H7 (cell line): ENCODE measurements around the gene ATP1A2. TPM values are rescaled to one million over a fixed set of nuclear protein-coding genes. Genes with fewer than 3 reads are reported as not detected.
A peak's percentile ranks its signal among the peaks of the same experiment; 100 is the strongest.

Experiments used
- DNase-seq: peaks from one replicate; pipeline ENCODE4 v3.0.0; 2012
- H3K27me3 ChIP-seq: 2 replicates; pipeline ENCODE4 v1.6.0; 2011; ENCODE audit warnings: mild to moderate bottlenecking, low read length; ENCODE audit not compliant: control insufficient read depth, insufficient read depth
- H3K36me3 ChIP-seq: replicated peaks from 2 replicates; pipeline ENCODE4 v1.5.1; 2011; ENCODE audit warnings: low read length; ENCODE audit not compliant: control insufficient read depth, insufficient read depth
- H3K4me3 ChIP-seq: 2 replicates; pipeline ENCODE4 v1.5.1; 2011; ENCODE audit warnings: low read depth, mild to moderate bottlenecking, control low read depth, low read length, moderate library complexity; ENCODE audit not compliant: insufficient read depth
- total RNA-seq: library from RNA; depleted of rRNA; stranded (reverse); fragments of >200 nt; shearing (Covaris generic); gene quantifications from 2 replicates; pipeline ENCODE4 v1.2.3, GENCODE V29; 2014; rRNA removed

ATP1A2 gene
- total RNA-seq = 14.5 and 25.0 TPM in 2 replicates

GRCh38 chr1:160115545-160116282, at the start of gene ATP1A2:
Gene ATP1A2 (plus strand): TSS chr1:160115759. CDS start chr1:160115862, 103 bp downstream.
- Histone ChIP-seq H3K4me3 (peak within 1 kb of the TSS; percentile 46), H3K27me3 (peaks cover 1% of the 10 kb centered on the region; the same call in 1 of the 2 replicates), H3K36me3 (no peaks in the 10 kb centered on the region)
- peak; percentile 89 for DNase-seq

GRCh38 chr1:160066829-160067745, 48.5 kb upstream of the ATP1A2 start:
- Histone ChIP-seq H3K4me3 (no peak overlapping the region), H3K36me3 (no peaks in the 10 kb centered on the region), H3K27me3 (peaks cover 51% of the 10 kb centered on the region)
- no peak for DNase-seq

GRCh38 chr1:160068225-160068624, 47.3 kb upstream of the ATP1A2 start:
- H3K36me3 ChIP-seq = no peaks in the 10 kb centered on the region
- no peak overlapping the region for H3K4me3 ChIP-seq
- H3K27me3 ChIP-seq = peaks cover 53% of the 10 kb centered on the region

GRCh38 chr1:160069460-160070231, 45.9 kb upstream of the ATP1A2 start, which contains the start of gene KCNJ10:
Gene KCNJ10 (minus strand): TSS chr1:160070160. CDS start chr1:160042532, 27,628 bp downstream.
- Histone ChIP-seq H3K4me3 (peak within 1 kb of the TSS; percentile 57), H3K36me3 (no peaks in the 10 kb centered on the region), H3K27me3 (peaks cover 51% of the 10 kb centered on the region)
- DNase-seq = no peak

More at GRCh38 chr1:160068225-160068624, 47.3 kb upstream of the ATP1A2 start:
- DNase-seq = no peak

- DNase-seq = peak; percentile 99
- H3K4me3 ChIP-seq = peak overlapping the region; percentile 57
- peaks cover 49% of the 10 kb centered on the region for H3K27me3 ChIP-seq
- H3K36me3 ChIP-seq = no peaks in the 10 kb centered on the region
Observed at GRCh38 chr1:160070243-160071163, 45.1 kb upstream of the ATP1A2 start.

- DNase-seq = no peak
- Histone ChIP-seq H3K27me3 (peaks cover 49% of the 10 kb centered on the region), H3K36me3 (no peaks in the 10 kb centered on the region), H3K4me3 (no peak overlapping the region)
Observed at GRCh38 chr1:160071289-160071688, 44.3 kb upstream of the ATP1A2 start.

- Histone ChIP-seq H3K36me3 (no peaks in the 10 kb centered on the region), H3K27me3 (peaks cover 28% of the 10 kb centered on the region), H3K4me3 (no peak overlapping the region)
- no peak for DNase-seq
Observed at GRCh38 chr1:160074865-160075264, 40.7 kb upstream of the ATP1A2 start.

GRCh38 chr1:160075836-160076235, 39.7 kb upstream of the ATP1A2 start:
- Histone ChIP-seq H3K4me3 (no peak overlapping the region), H3K27me3 (peaks cover 33% of the 10 kb centered on the region), H3K36me3 (no peaks in the 10 kb centered on the region)
- no peak for DNase-seq

- no peak for DNase-seq
- no peaks in the 10 kb centered on the region for H3K36me3 ChIP-seq
- no peak overlapping the region for H3K4me3 ChIP-seq
- peaks cover 33% of the 10 kb centered on the region for H3K27me3 ChIP-seq
Observed at GRCh38 chr1:160076295-160076694, 39.3 kb upstream of the ATP1A2 start.

- no peak overlapping the region for H3K4me3 ChIP-seq
- H3K36me3 ChIP-seq = no peaks in the 10 kb centered on the region
- no peak for DNase-seq
- peaks cover 36% of the 10 kb centered on the region for H3K27me3 ChIP-seq
Observed at GRCh38 chr1:160077486-160077885, 38.1 kb upstream of the ATP1A2 start.

- peaks cover 45% of the 10 kb centered on the region for H3K27me3 ChIP-seq
- no peak overlapping the region for H3K4me3 ChIP-seq
- peak; percentile 90 for DNase-seq
- no peaks in the 10 kb centered on the region for H3K36me3 ChIP-seq
Observed at GRCh38 chr1:160078512-160079195, 36.9 kb upstream of the ATP1A2 start.

- H3K27me3 ChIP-seq = peaks cover 52% of the 10 kb centered on the region
- H3K36me3 ChIP-seq = no peaks in the 10 kb centered on the region
- no peak for DNase-seq
- no peak overlapping the region for H3K4me3 ChIP-seq
Observed at GRCh38 chr1:160079448-160079847, 36.1 kb upstream of the ATP1A2 start.
